HG02938 (cell line): ENCODE measurements around the gene CAPRIN1.
A peak's percentile ranks its signal among the peaks of the same experiment; 100 is the strongest.
"Not testable (repeated sequence)": the region's sequence is repeated elsewhere in the genome, so short reads cannot be mapped to it uniquely, and the experiment has no call there.

Source experiments
- ATAC-seq: cut with Tn5 transposase; IDR thresholded peaks from one replicate; pipeline ENCODE4 v1.9.1; 2021; ENCODE audit warnings: mild to moderate bottlenecking, moderate library complexity; ENCODE audit not compliant: unreplicated experiment

The CAPRIN1 gene

GRCh38 chr11:34050581-34051348 is 766 bp upstream of the CAPRIN1 start:
- no peak for ATAC-seq

- peak; percentile 40 for ATAC-seq
These were observed 591 bp downstream of the CAPRIN1 start for GRCh38 chr11:34052036-34052607.

DNA sequence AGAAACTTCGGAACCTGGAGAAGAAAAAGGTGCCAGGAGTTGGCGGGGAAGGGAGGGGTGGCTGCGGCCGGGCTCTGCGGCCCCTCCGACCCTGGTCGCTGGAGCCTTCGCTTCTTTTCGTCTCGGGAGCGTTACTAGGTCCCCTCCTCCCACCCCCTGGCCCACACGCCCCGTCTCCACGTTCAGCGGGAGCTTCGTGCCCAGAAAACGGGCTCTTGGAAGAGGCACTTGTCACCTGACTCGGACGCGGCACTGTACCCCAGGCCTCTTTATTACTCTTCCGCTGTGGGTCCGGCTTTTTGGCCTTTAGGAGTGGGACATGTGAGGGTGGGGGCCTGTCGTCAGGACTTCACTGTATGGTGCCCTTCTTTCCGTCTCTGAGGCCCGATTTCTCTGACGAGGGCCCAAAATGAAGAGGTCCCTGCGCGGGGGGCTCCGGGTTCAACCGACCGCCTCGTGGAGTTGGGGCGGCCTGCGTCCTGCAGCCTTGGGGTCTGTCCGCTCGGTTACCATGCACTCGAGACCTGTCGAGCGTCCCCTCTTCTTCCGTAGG is 1.2 kb downstream of the CAPRIN1 start:
- no peak for ATAC-seq

- ATAC-seq: peak; percentile 33
These were observed 1.7 kb downstream of the CAPRIN1 start for GRCh38 chr11:34053161-34053686.

DNA sequence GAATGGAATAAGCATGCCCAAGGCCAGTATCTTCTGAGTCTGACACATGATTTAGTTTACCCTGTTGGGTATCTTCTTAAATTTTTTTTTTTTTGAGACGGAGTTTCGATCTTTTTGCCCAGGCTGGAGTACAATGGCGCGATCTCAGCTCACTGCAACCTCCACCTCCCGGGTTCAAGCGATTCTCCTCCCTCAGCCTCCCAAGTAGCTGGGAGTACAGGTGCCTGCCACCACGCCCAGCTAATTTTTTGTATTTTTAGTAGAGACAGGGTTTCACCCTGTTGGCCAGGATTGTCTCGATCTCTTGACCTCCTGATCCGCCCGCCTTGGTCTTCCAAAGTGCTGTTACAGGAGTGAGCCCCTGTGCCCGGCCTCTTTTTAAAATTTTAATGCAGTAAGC is 2.8 kb downstream of the CAPRIN1 start:
- ATAC-seq: not testable (repeated sequence)

- ATAC-seq: no peak
These were observed 3.9 kb downstream of the CAPRIN1 start for GRCh38 chr11:34055218-34056000.

- ATAC-seq: no peak
These were observed 5.1 kb downstream of the CAPRIN1 start for GRCh38 chr11:34056672-34057071.

GRCh38 chr11:34063061-34063795 is 11.7 kb downstream of the CAPRIN1 start:
- ATAC-seq: no peak

- ATAC-seq: no peak
These were observed 12.8 kb downstream of the CAPRIN1 start for GRCh38 chr11:34064291-34064690.

DNA sequence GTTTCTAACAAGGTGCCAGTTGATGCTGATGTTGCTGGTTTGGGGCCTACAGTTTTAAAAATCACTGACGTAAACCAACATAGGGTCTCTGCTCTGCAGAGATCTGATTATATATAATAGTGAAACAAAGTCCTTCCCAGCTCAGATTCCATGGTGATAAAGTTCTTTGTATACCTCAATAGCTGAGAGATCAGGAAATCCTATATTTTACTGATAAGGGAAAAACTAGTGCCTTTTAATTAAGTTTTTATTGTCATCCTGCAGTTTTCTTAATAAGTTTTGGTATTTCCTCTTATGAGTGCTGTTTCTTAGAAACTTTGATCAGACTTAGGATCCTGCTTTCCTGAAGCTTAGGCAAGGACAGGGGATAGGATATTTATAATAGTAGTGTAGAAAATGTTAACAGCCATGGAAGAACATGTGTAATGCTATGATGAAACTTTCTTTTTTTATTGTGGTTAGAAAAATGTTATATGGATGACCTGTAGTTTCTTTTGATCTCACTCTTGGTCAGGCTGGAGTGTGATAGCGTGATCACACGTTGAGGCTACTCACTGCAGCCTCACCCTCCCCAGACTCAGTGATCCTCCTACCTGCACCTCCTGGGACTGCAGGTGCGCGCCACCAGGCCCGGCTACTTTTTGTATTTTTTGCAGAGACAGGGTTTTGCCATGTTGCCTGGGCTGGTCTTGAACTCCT is 14.1 kb downstream of the CAPRIN1 start:
- ATAC-seq: no peak

DNA sequence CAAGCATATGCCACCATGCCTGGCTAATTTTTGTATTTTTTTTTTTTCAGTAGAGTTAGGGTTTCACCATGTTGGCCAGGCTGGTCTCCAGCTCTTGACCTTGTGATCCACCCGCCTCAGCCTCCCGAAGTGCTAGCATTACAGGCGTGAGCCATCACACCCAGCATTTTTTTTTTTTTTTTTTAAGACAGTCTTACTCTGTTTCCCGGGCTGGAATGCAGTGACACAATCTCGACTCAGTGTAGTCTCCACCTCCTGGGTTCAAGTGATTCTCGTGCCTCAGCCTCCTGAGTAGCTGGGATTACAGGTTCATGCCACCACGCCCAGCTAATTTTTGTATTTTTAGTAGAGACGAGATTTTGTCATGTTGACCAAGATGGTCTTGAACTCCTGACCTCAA is 15.2 kb downstream of the CAPRIN1 start:
- not testable (repeated sequence) for ATAC-seq

DNA sequence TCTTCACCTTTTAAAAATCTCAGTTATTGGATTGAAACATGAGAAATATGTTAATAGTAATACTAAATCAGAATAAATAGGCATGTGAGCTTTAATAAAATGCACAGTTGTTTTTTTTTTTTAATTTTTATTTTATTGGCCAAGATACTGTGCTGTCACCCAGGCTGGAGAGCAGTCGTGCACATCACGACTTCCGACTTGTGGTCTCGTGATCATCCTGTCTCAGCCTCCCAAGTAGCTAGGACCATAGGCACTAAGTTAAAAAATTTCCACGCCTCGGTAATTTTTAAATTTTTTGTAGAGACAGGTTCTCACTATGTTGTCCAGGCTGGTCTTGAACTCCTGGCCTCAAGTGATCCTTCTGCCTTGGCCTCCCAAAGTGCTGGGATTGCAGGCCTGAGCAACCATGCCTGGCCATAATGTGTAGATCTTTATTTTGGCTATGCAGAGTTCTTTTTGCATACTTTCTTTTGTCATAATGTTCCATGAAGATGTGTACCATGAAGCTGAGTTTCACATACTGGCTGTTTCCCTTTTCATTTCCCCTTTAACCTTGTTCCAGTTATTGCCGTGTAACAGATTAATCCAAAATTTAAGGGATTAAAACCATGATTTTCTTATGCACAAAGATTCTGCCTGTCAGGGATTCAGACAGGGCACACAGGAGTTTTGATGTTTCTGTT is 16.0 kb downstream of the CAPRIN1 start:
- ATAC-seq: no peak

GRCh38 chr11:34068111-34068510 is 16.6 kb downstream of the CAPRIN1 start:
- no peak for ATAC-seq

DNA sequence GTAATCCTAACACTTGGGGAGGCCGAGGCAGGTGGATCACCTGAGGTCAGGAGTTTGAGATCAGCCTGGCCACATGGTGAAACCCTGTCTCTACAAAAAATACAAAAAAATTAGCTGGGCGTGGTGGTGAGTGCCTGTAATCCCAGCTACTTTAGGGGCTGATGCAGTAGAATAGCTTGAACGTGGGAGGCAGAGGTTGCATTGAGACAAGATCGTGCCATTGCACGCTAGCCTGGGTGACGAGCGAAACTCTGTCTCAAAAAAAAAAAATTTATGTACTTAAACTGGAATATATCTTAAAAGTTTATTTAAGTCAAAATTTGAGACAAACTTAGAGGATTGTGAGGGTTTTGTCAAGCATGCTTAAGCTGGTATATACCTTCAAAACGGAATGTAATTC is 19.8 kb downstream of the CAPRIN1 start:
- not testable (repeated sequence) for ATAC-seq

DNA sequence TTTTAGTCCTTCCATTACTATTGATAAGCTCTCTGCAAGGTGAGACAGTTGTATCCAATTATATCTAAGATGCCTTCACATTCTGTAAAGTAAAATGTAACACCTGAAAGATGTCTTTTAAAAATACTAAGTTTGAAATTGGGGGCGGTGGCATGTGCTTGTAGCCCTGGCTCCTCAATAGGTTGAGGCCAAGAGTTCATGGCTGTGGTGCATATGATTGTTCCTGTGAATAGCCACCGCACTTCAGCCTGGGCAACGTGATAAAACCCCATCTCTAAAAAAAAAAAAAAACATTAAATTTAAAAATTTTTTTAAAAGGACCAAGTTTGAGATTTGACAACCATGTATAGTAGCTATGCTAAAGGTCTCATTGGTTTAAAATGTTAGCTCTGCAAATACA is 20.5 kb downstream of the CAPRIN1 start:
- no peak for ATAC-seq

- no peak for ATAC-seq
These were observed 21.3 kb downstream of the CAPRIN1 start for GRCh38 chr11:34072832-34073231.

DNA sequence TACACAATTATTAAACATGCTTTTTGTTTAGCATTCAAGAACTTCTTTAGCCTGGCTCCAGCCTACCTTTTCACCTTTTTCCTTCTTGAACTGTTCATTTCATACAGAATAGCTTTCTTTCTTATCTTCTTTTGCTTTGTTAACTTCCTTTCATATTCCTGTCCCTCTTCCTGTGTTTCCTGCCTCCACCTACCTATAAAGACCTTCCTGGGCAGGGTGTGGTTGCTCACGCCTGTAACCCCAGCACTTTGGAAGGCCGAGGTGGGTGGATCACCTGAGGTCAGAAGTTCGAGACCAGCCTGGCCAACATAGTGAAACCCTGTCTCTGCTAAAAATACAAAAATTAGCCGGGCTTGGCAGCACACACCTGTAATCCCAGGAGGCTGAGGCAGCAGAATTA is 22.9 kb downstream of the CAPRIN1 start:
- no peak for ATAC-seq

- ATAC-seq: no peak
These were observed 23.8 kb downstream of the CAPRIN1 start for GRCh38 chr11:34075178-34075820.

- no peak for ATAC-seq
These were observed 29.1 kb downstream of the CAPRIN1 start for GRCh38 chr11:34080609-34081008.
